ENCODE results near the gene C20orf202. TPM values are rescaled to one million over a fixed set of nuclear protein-coding genes. Genes with fewer than 3 reads are reported as not detected.

C20orf202 gene
- total and polyA plus RNA-seq, 7 donors: 0.13 TPM; not detected in 6

- no peaks in the 10 kb centered on the region for H3K9me3 ChIP-seq
- H3K27me3 ChIP-seq: no peaks in the 10 kb centered on the region
- no peak for DNase-seq
- no peak overlapping the region for H3K4me3 ChIP-seq
- TF ChIP-seq EP300 (IDR thresholded peaks at IDR 0.05) (no peak), POLR2A (IDR thresholded peaks at IDR 0.05) (no peak), CTCF (IDR thresholded peaks at IDR 0.05) (no peak), POLR2AphosphoS5 (IDR thresholded peaks at IDR 0.05) (no peak)
- intact Hi-C loops (cut with DNase I): no loop called here
- H3K36me3 ChIP-seq: peaks cover 0 to 81% (median 30%) of the 10 kb centered on the region in 4 donors
- no peaks in the 10 kb centered on the region for H3K4me1 ChIP-seq
- WGBS, 2 donors: 74 to 86% methylated on average over 4 of the region's 4 CpGs
- H3K27ac ChIP-seq: no peak overlapping the region
These were observed 31.7 kb upstream of the C20orf202 start for GRCh38 chr20:1171461-1172093.

GRCh38 chr20:1173698-1174097 is 29.6 kb upstream of the C20orf202 start:
- Histone ChIP-seq H3K27me3 (no peaks in the 10 kb centered on the region), H3K36me3 (peaks cover 0 to 60% (median 20%) of the 10 kb centered on the region in 4 donors), H3K4me1 (no peaks in the 10 kb centered on the region), H3K27ac (no peak overlapping the region), H3K4me3 (no peak overlapping the region), H3K9me3 (no peaks in the 10 kb centered on the region)
- intact Hi-C loops (cut with DNase I): no loop called here
- TF ChIP-seq CTCF (IDR thresholded peaks at IDR 0.05) (no peak), POLR2AphosphoS5 (IDR thresholded peaks at IDR 0.05) (no peak), EP300 (IDR thresholded peaks at IDR 0.05) (no peak), POLR2A (IDR thresholded peaks at IDR 0.05) (no peak)
- WGBS, 2 donors: 86% methylated on average over 4 of the region's 4 CpGs
- DNase-seq: no peak

GRCh38 chr20:1174787-1175186 is 28.5 kb upstream of the C20orf202 start:
- intact Hi-C loops (cut with DNase I): no loop called here
- Histone ChIP-seq H3K4me3 (no peak overlapping the region), H3K4me1 (no peaks in the 10 kb centered on the region), H3K27me3 (no peaks in the 10 kb centered on the region), H3K36me3 (peaks cover 0 to 49% (median 11%) of the 10 kb centered on the region in 4 donors), H3K9me3 (no peaks in the 10 kb centered on the region), H3K27ac (no peak overlapping the region)
- 84 to 91% methylated on average over 8 of the region's 8 CpGs for WGBS, 2 donors
- TF ChIP-seq POLR2AphosphoS5 (IDR thresholded peaks at IDR 0.05) (no peak), CTCF (IDR thresholded peaks at IDR 0.05) (no peak), POLR2A (IDR thresholded peaks at IDR 0.05) (no peak), EP300 (IDR thresholded peaks at IDR 0.05) (no peak)
- no peak for DNase-seq

GRCh38 chr20:1177680-1178079 is 25.6 kb upstream of the C20orf202 start:
- TF ChIP-seq POLR2A (IDR thresholded peaks at IDR 0.05): no peak
- no peak for TF ChIP-seq CTCF (IDR thresholded peaks at IDR 0.05)
- TF ChIP-seq POLR2AphosphoS5 (IDR thresholded peaks at IDR 0.05): no peak
- TF ChIP-seq EP300 (IDR thresholded peaks at IDR 0.05): no peak
- no peak overlapping the region for H3K27ac ChIP-seq
- intact Hi-C loops (cut with DNase I): no loop called here

GRCh38 chr20:1178103-1178502 is 25.2 kb upstream of the C20orf202 start:
- WGBS, 2 donors: 89 to 95% methylated on average over 3 of the region's 3 CpGs
- intact Hi-C loops (cut with DNase I): no loop called here
- no peak for TF ChIP-seq POLR2A (IDR thresholded peaks at IDR 0.05)
- no peak for TF ChIP-seq CTCF (IDR thresholded peaks at IDR 0.05)
- no peak for TF ChIP-seq EP300 (IDR thresholded peaks at IDR 0.05)
- no peak for TF ChIP-seq POLR2AphosphoS5 (IDR thresholded peaks at IDR 0.05)
- Histone ChIP-seq H3K4me1 (no peaks in the 10 kb centered on the region), H3K36me3 (peaks cover 0 to 18% (median 0%) of the 10 kb centered on the region in 4 donors), H3K27me3 (peaks cover 0 to under 1% (median 0%) of the 10 kb centered on the region in 3 donors), H3K27ac (no peak overlapping the region), H3K4me3 (no peak overlapping the region), H3K9me3 (no peaks in the 10 kb centered on the region)
- no peak for DNase-seq

More at GRCh38 chr20:1177680-1178079, 25.6 kb upstream of the C20orf202 start:
- Histone ChIP-seq H3K4me3 (no peak overlapping the region), H3K4me1 (no peaks in the 10 kb centered on the region), H3K9me3 (no peaks in the 10 kb centered on the region), H3K36me3 (peaks cover 0 to 22% (median 0%) of the 10 kb centered on the region in 4 donors), H3K27me3 (no peaks in the 10 kb centered on the region)
- 85 to 90% methylated on average over 5 of the region's 5 CpGs for WGBS, 2 donors
- DNase-seq: no peak

Data from sigmoid colon (tissue), 7 donors.